Measurements from ENCODE around the gene CNTN5.

The CNTN5 gene

GRCh38 chr11:100296051-100296679 lies 1275.4 kb downstream of the CNTN5 start:
- DNase-seq (ENCODE audit: low read depth in 2 of 3, low spot score in 1 of 3) = no peak

- no peak for DNase-seq (ENCODE audit: low read depth in 2 of 3, low spot score in 1 of 3)
Observed at GRCh38 chr11:100297516-100297915, 1276.8 kb downstream of the CNTN5 start.

- no peak for DNase-seq (ENCODE audit: low read depth in 2 of 3, low spot score in 1 of 3)
Observed at GRCh38 chr11:100302824-100303223, 1282.1 kb downstream of the CNTN5 start.

GRCh38 chr11:100303897-100304296 lies 1283.1 kb downstream of the CNTN5 start:
- no peak for DNase-seq (ENCODE audit: low read depth in 2 of 3, low spot score in 1 of 3)

- DNase-seq (ENCODE audit: low read depth in 2 of 3, low spot score in 1 of 3) = no peak
Observed at GRCh38 chr11:100308202-100308601, 1287.5 kb downstream of the CNTN5 start.

- no peak for DNase-seq (ENCODE audit: low read depth in 2 of 3, low spot score in 1 of 3)
Observed at GRCh38 chr11:100315946-100316345, 1295.2 kb downstream of the CNTN5 start.

- no peak for DNase-seq (ENCODE audit: low read depth in 2 of 3, low spot score in 1 of 3)
Observed at GRCh38 chr11:100316952-100317351, 1296.2 kb downstream of the CNTN5 start.

- no peak for DNase-seq (ENCODE audit: low read depth in 2 of 3, low spot score in 1 of 3)
Observed at GRCh38 chr11:100319691-100320090, 1298.9 kb downstream of the CNTN5 start.

GRCh38 chr11:100328626-100329340 lies 1308.0 kb downstream of the CNTN5 start:
- no peak for DNase-seq (ENCODE audit: low read depth in 2 of 3, low spot score in 1 of 3)

GRCh38 chr11:100329352-100329751 lies 1308.6 kb downstream of the CNTN5 start:
- DNase-seq (ENCODE audit: low read depth in 2 of 3, low spot score in 1 of 3) = no peak

GRCh38 chr11:100336873-100337272 lies 1316.1 kb downstream of the CNTN5 start:
- no peak for DNase-seq (ENCODE audit: low read depth in 2 of 3, low spot score in 1 of 3)

- no peak for DNase-seq (ENCODE audit: low read depth in 2 of 3, low spot score in 1 of 3)
Observed at GRCh38 chr11:100338144-100338840, 1317.5 kb downstream of the CNTN5 start.

GRCh38 chr11:100340466-100341319 lies 1319.9 kb downstream of the CNTN5 start:
- no peak for DNase-seq (ENCODE audit: low read depth in 2 of 3, low spot score in 1 of 3)

GRCh38 chr11:100353083-100353482 lies 1332.3 kb downstream of the CNTN5 start:
- DNase-seq (ENCODE audit: low read depth in 2 of 3, low spot score in 1 of 3) = no peak

GRCh38 chr11:100354736-100355135 lies 1334.0 kb downstream of the CNTN5 start:
- DNase-seq (ENCODE audit: low read depth in 2 of 3, low spot score in 1 of 3) = no peak

GRCh38 chr11:100356035-100356434 lies 1335.3 kb downstream of the CNTN5 start:
- DNase-seq (ENCODE audit: low read depth in 2 of 3, low spot score in 1 of 3) = no peak

- DNase-seq (ENCODE audit: low read depth in 2 of 3, low spot score in 1 of 3) = no peak
Observed at GRCh38 chr11:100359281-100359680, 1338.5 kb downstream of the CNTN5 start.

- no peak for DNase-seq (ENCODE audit: low read depth in 2 of 3, low spot score in 1 of 3)
Observed at GRCh38 chr11:100367892-100368291, 1347.1 kb downstream of the CNTN5 start.

GRCh38 chr11:100383357-100383865 lies 1362.7 kb downstream of the CNTN5 start:
- no peak for DNase-seq (ENCODE audit: low read depth in 2 of 3, low spot score in 1 of 3)

GRCh38 chr11:100396266-100396665 lies 1375.5 kb downstream of the CNTN5 start:
- DNase-seq (ENCODE audit: low read depth in 2 of 3, low spot score in 1 of 3) = no peak

GRCh38 chr11:100397401-100397800 lies 1376.7 kb downstream of the CNTN5 start:
- DNase-seq (ENCODE audit: low read depth in 2 of 3, low spot score in 1 of 3) = no peak

All from stimulated activated CD4-positive, alpha-beta T cell treated with anti-CD3 and anti-CD28 coated beads, Interleukin-12 subunit alpha, Interleukin-12 subunit beta, amount 100 ng/mL, for 48 hours (primary cell).